Liver (tissue), 9 donors: ENCODE data around the gene PARD6G. TPM values are rescaled to one million over a fixed set of nuclear protein-coding genes. Genes with fewer than 3 reads are reported as not detected.

Experiments used
- DNase-seq: peaks from one replicate; pipeline ENCODE4 v3.0.0-alpha.2; 2017; ENCODE audit warnings: low spot score
- H3K27ac ChIP-seq, 2 donors: one replicate each; pipeline ENCODE4 v1.7.0; 2013; ENCODE audit warnings: inconsistent platforms in 2 of 2, low read length in 2 of 2, control low read depth in 1 of 2, low read depth in 1 of 2, mild to moderate bottlenecking in 1 of 2
- H3K27me3 ChIP-seq, 4 donors: one replicate each; pipeline versions ENCODE4 v1.6.1 to v1.7.0; 2013; ENCODE audit warnings: low read length in 3 of 4, inconsistent platforms in 1 of 4, mild to moderate bottlenecking in 1 of 4, moderate library complexity in 1 of 4; ENCODE audit not compliant: control insufficient read depth in 4 of 4, insufficient read depth in 4 of 4
- H3K36me3 ChIP-seq, 4 donors: one replicate each; pipeline versions ENCODE4 v1.6.1 to v1.7.0; 2013; ENCODE audit warnings: low read length in 3 of 4, mild to moderate bottlenecking in 3 of 4, low read depth in 1 of 4, moderate library complexity in 1 of 4; ENCODE audit not compliant: control insufficient read depth in 4 of 4, insufficient read depth in 3 of 4
- H3K4me1 ChIP-seq, 4 donors: one replicate each; pipeline versions ENCODE4 v1.6.1 to v1.7.0; 2013; ENCODE audit warnings: low read length in 3 of 4, mild to moderate bottlenecking in 3 of 4, moderate library complexity in 1 of 4; ENCODE audit not compliant: control insufficient read depth in 4 of 4, insufficient read depth in 4 of 4
- H3K4me3 ChIP-seq, 3 donors: one replicate each; pipeline versions ENCODE4 v1.6.1 to v1.7.0; 2013; ENCODE audit warnings: low read length in 3 of 3, control low read depth in 1 of 3, low read depth in 1 of 3, mild to moderate bottlenecking in 1 of 3
- H3K9ac ChIP-seq, 2 donors: one replicate each; pipeline ENCODE4 v1.7.0; 2013; ENCODE audit warnings: low read length in 2 of 2, mild to moderate bottlenecking in 2 of 2, moderate library complexity in 2 of 2, control low read depth in 1 of 2, low read depth in 1 of 2
- H3K9me3 ChIP-seq, 4 donors: one replicate each; pipeline versions ENCODE4 v1.6.1 to v1.7.0; 2013; ENCODE audit warnings: low read length in 3 of 4; ENCODE audit not compliant: control insufficient read depth in 4 of 4
- ATF3 ChIP-seq: IDR thresholded peaks from 2 replicates; pipeline ENCODE4 v1.6.1; 2016; ENCODE audit warnings: antibody characterized with exemption
- EGR1 ChIP-seq, 2 donors: IDR thresholded peaks; 2 replicates each; pipeline ENCODE4 v1.6.1; 2016 to 2018; ENCODE audit warnings: antibody characterized with exemption in 2 of 2, low read depth in 2 of 2
- FOXA1 ChIP-seq: IDR thresholded peaks from 2 replicates; pipeline ENCODE4 v1.6.1; 2016; ENCODE audit warnings: antibody characterized with exemption
- FOXA2 ChIP-seq: IDR thresholded peaks from 2 replicates; pipeline ENCODE4 v1.6.1; 2016; ENCODE audit warnings: antibody characterized with exemption
- GABPA ChIP-seq, 2 donors: IDR thresholded peaks in 1 of 2; conservative IDR thresholded peaks in 1 of 2; 2 replicates each; pipeline ENCODE4 v1.6.1; 2016; ENCODE audit warnings: antibody characterized with exemption in 2 of 2, mild to moderate bottlenecking in 1 of 2, moderate library complexity in 1 of 2
- HNF4A ChIP-seq, 2 donors: conservative IDR thresholded peaks; 2 replicates each; pipeline ENCODE4 v1.6.1; 2016; ENCODE audit warnings: antibody characterized with exemption in 2 of 2, mild to moderate bottlenecking in 2 of 2
- HNF4G ChIP-seq: IDR thresholded peaks from 2 replicates; pipeline ENCODE4 v1.6.1; 2016; ENCODE audit warnings: antibody characterized with exemption
- JUND ChIP-seq, 2 donors: IDR thresholded peaks; 2 replicates each; pipeline ENCODE4 v1.6.1; 2016; ENCODE audit warnings: antibody characterized with exemption in 2 of 2
- MAX ChIP-seq: IDR thresholded peaks from 2 replicates; pipeline ENCODE4 v1.6.1; 2016; ENCODE audit warnings: antibody characterized with exemption
- NR2F2 ChIP-seq: IDR thresholded peaks from 2 replicates; pipeline ENCODE4 v1.6.1; 2016; ENCODE audit warnings: antibody characterized with exemption
- RAD21 ChIP-seq, 2 donors: IDR thresholded peaks; 2 replicates each; pipeline ENCODE4 v1.6.1; 2016; ENCODE audit warnings: antibody characterized with exemption in 2 of 2, mild to moderate bottlenecking in 2 of 2
- REST ChIP-seq: IDR thresholded peaks from 2 replicates; pipeline ENCODE4 v1.6.1; 2016; ENCODE audit warnings: antibody characterized with exemption, mild to moderate bottlenecking
- RXRA ChIP-seq, 2 donors: IDR thresholded peaks; 2 replicates each; pipeline ENCODE4 v1.6.1; 2017 to 2018; ENCODE audit warnings: antibody characterized with exemption in 2 of 2, mild to moderate bottlenecking in 1 of 2
- TAF1 ChIP-seq: conservative IDR thresholded peaks from 2 replicates; pipeline ENCODE4 v1.6.1; 2016; ENCODE audit warnings: antibody characterized with exemption, mild to moderate bottlenecking
- YY1 ChIP-seq: IDR thresholded peaks from 2 replicates; pipeline ENCODE4 v1.6.1; 2016; ENCODE audit warnings: antibody characterized with exemption, mild to moderate bottlenecking
- ZBTB33 ChIP-seq: IDR thresholded peaks from 2 replicates; pipeline ENCODE4 v1.6.1; 2016; ENCODE audit warnings: antibody characterized with exemption
- WGBS: extraction: QIAGEN DNeasy Blood & Tissue Kit; methylation state at CpG from one replicate; pipeline ENCODE4 v1.1.7; 2013; 5-methylcytosine and 5-hydroxymethylcytosine counted together
- polyA plus RNA-seq, 2 donors: library from polyadenylated mRNA; stranded (reverse) in 1 of 2; unstranded in 1 of 2; fragments of 200-250 nt in 1 of 2; fragments of >200 nt in 1 of 2; fragmentation: Nextera tagmentation in 1 of 2; extraction: Ambion mirVana in 1 of 2; gene quantifications; one replicate each; pipeline versions ENCODE4 v1.2.1 to v1.2.3, GENCODE V29; 2013 to 2015
- total RNA-seq, 2 donors: library from RNA; depleted of rRNA; stranded (reverse); fragments of >200 nt; gene quantifications; one replicate each; pipeline ENCODE4 v1.2.3, GENCODE V29; 2014
- donor health status: healthy.
- donor health status: healthy.
- donor health status: healthy.
- donor health status: healthy.
- donor health status: healthy.

PARD6G gene
- total and polyA plus RNA-seq, 4 donors, result 0.96 to 2.4 (median 1.8) TPM

- DNase-seq, result no peak
- H3K27me3 ChIP-seq, result no peaks in the 10 kb centered on the region
- no peaks in the 10 kb centered on the region for H3K36me3 ChIP-seq
- no peak for TF ChIP-seq ATF3
- no peak for TF ChIP-seq FOXA1
- no peak for TF ChIP-seq NR2F2
- no peak for TF ChIP-seq TAF1
- TF ChIP-seq RXRA (IDR thresholded peaks at IDR 0.05), result no peak
- no peak for TF ChIP-seq RAD21 (IDR thresholded peaks at IDR 0.05)
- TF ChIP-seq GABPA (IDR thresholded peaks at IDR 0.05 in 1 of 2, conservative IDR thresholded peaks at IDR 0.05 in 1 of 2), result no peak
- TF ChIP-seq ZBTB33, result no peak
- no peak for TF ChIP-seq HNF4A (conservative IDR thresholded peaks at IDR 0.05)
- TF ChIP-seq FOXA2, result no peak
- no peak for TF ChIP-seq MAX
- no peak for TF ChIP-seq REST
- TF ChIP-seq YY1, result no peak
- TF ChIP-seq JUND (IDR thresholded peaks at IDR 0.05), result no peak
- TF ChIP-seq EGR1 (IDR thresholded peaks at IDR 0.05; ENCODE audit: low read depth in 2 of 2), result no peak
- no peak for TF ChIP-seq HNF4G
- no peak overlapping the region for H3K4me3 ChIP-seq
- WGBS, result 91% methylated on average over 7 of the region's 7 CpGs
- H3K9me3 ChIP-seq, result no peaks in the 10 kb centered on the region
- no peak overlapping the region for H3K9ac ChIP-seq
- no peak overlapping the region for H3K27ac ChIP-seq
- peaks cover 0 to 2% (median 0%) of the 10 kb centered on the region in 4 donors for H3K4me1 ChIP-seq
These were observed 76.8 kb downstream of the PARD6G start for GRCh38 chr18:80170395-80171053.

- WGBS, result 95% methylated on average over 17 of the region's 17 CpGs
- Histone ChIP-seq H3K4me1 (peaks cover 0 to 2% (median 0%) of the 10 kb centered on the region in 4 donors), H3K9ac (no peak overlapping the region), H3K27me3 (no peaks in the 10 kb centered on the region), H3K36me3 (no peaks in the 10 kb centered on the region), H3K27ac (no peak overlapping the region), H3K9me3 (no peaks in the 10 kb centered on the region), H3K4me3 (no peak overlapping the region)
- TF ChIP-seq HNF4G, result no peak
- no peak for DNase-seq
These were observed 77.7 kb downstream of the PARD6G start for GRCh38 chr18:80169607-80170006.
